Gastroesophageal sphincter (tissue), 4 donors: ENCODE results near the gene MND1. TPM values are rescaled to one million over a fixed set of nuclear protein-coding genes. Genes with fewer than 3 reads are reported as not detected.

Experiments used
- ATAC-seq: fragments of 150-250 bp; one replicate; pipeline ENCODE4 v1.9.1; 2016; ENCODE audit warnings: mild to moderate bottlenecking, moderate library complexity
- H3K27ac ChIP-seq, 4 donors: fragments of 200-600 bp; sonication (generic) in 3 of 4; 1 replicate in 3 of 4; 2 replicates in 1 of 4; pipeline ENCODE4 v1.5.1; 2016 to 2019
- H3K27me3 ChIP-seq: fragments of 200-600 bp; sonication (generic); one replicate; pipeline ENCODE4 v1.5.1; 2019
- H3K36me3 ChIP-seq, 2 donors: fragments of 200-600 bp; sonication (generic); one replicate each; pipeline ENCODE4 v1.5.1; 2019; ENCODE audit warnings: control low read depth in 1 of 2
- H3K4me1 ChIP-seq, 3 donors: fragments of 200-600 bp; sonication (generic); 1 replicate in 2 of 3; 2 replicates in 1 of 3; pipeline ENCODE4 v1.5.1; 2016 to 2019; ENCODE audit warnings: control low read depth in 2 of 3
- H3K4me3 ChIP-seq, 2 donors: fragments of 200-600 bp; sonication (generic); one replicate each; pipeline ENCODE4 v1.5.1; 2019; ENCODE audit warnings: mild to moderate bottlenecking in 1 of 2, moderate library complexity in 1 of 2
- H3K9me3 ChIP-seq, 3 donors: fragments of 200-600 bp; sonication (generic); one replicate each; pipeline ENCODE4 v1.5.1; 2017 to 2019; ENCODE audit warnings: control low read depth in 2 of 3
- EP300 ChIP-seq: sonication (generic); formaldehyde crosslinking; IDR thresholded peaks from one replicate; pipeline ENCODE4 v1.6.1; 2017; ENCODE audit warnings: antibody characterized with exemption, mild to moderate bottlenecking
- POLR2A ChIP-seq, 2 donors: fragments of 450-650 bp; IDR thresholded peaks; one replicate each; pipeline ENCODE4 v1.6.1; 2017; ENCODE audit warnings: antibody characterized with exemption in 2 of 2, mild to moderate bottlenecking in 2 of 2, moderate library complexity in 1 of 2
- POLR2AphosphoS5 ChIP-seq: sonication (generic); formaldehyde crosslinking; IDR thresholded peaks from one replicate; pipeline ENCODE4 v1.6.1; 2017; ENCODE audit warnings: antibody characterized with exemption
- WGBS, 2 donors: methylation state at CpG; one replicate each; pipeline ENCODE4 v1.1.5; 2018; ENCODE audit warnings: low coverage in 1 of 2; 5-methylcytosine and 5-hydroxymethylcytosine counted together
- total RNA-seq, 4 donors: library from RNA; depleted of rRNA; stranded (reverse); fragments of >200 nt; gene quantifications; one replicate each; pipeline ENCODE4 v1.1.0, GENCODE V29; 2016
- TF ChIP-seq, protein P1 (sequence below), 4 experiments: fragments of 200-600 bp in 2 of 4; fragments of 450-650 bp in 2 of 4; sonication (generic) in 1 of 4; IDR thresholded peaks; one replicate each; pipeline ENCODE4 v1.5.1; 2017 to 2019; ENCODE audit warnings: antibody characterized with exemption in 4 of 4, mild to moderate bottlenecking in 2 of 4, moderate library complexity in 2 of 4

Gene MND1
- total RNA-seq, 4 donors from 2014 or later, result 0.78 to 4.8 (median 1.2) TPM; not detected in 1

DNA sequence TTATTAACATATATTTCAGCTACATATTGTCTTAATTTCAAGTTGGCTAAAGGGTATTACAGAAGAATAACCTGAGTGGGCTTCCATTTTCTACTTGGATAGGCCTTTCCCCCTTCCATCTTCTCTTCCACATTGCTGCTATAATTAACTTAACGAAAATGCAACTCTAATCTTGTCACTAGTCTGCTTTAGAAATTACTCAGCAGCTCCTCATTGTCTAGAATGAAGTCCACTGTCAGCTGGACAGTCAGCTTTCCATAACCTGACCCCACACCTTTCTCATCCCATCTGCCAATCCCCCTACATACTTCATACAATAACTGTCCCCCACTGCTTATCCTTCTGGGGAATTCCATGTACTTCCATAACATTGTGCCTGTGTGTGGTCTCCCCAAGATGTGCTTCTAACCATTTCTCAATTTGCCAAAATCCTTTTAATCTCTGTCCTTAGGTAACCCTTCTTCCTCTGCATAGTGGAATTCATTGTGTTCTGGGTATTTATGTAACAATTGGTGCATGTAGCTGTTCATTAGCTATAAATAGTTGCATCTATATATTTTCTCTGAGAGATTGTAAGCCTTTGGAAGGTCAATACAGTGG is 4.8 kb downstream of the MND1 start:
- Histone ChIP-seq H3K36me3 (no peaks in the 10 kb centered on the region), H3K4me1 (peaks cover 0 to 21% (median 0%) of the 10 kb centered on the region in 3 donors), H3K27me3 (no peaks in the 10 kb centered on the region), H3K4me3 (no peak overlapping the region), H3K9me3 (no peaks in the 10 kb centered on the region), H3K27ac (no peak overlapping the region)
- 85 to 100% methylated on average over 1 of the region's 1 CpG for WGBS, 2 donors
- TF ChIP-seq EP300, result no peak
- no peak for TF ChIP-seq POLR2A (IDR thresholded peaks at IDR 0.05)
- TF ChIP-seq POLR2AphosphoS5, result no peak
- TF ChIP-seq, protein P1, sequence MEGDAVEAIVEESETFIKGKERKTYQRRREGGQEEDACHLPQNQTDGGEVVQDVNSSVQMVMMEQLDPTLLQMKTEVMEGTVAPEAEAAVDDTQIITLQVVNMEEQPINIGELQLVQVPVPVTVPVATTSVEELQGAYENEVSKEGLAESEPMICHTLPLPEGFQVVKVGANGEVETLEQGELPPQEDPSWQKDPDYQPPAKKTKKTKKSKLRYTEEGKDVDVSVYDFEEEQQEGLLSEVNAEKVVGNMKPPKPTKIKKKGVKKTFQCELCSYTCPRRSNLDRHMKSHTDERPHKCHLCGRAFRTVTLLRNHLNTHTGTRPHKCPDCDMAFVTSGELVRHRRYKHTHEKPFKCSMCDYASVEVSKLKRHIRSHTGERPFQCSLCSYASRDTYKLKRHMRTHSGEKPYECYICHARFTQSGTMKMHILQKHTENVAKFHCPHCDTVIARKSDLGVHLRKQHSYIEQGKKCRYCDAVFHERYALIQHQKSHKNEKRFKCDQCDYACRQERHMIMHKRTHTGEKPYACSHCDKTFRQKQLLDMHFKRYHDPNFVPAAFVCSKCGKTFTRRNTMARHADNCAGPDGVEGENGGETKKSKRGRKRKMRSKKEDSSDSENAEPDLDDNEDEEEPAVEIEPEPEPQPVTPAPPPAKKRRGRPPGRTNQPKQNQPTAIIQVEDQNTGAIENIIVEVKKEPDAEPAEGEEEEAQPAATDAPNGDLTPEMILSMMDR (IDR thresholded peaks at IDR 0.05), result no peak
- ATAC-seq, result no peak

DNA sequence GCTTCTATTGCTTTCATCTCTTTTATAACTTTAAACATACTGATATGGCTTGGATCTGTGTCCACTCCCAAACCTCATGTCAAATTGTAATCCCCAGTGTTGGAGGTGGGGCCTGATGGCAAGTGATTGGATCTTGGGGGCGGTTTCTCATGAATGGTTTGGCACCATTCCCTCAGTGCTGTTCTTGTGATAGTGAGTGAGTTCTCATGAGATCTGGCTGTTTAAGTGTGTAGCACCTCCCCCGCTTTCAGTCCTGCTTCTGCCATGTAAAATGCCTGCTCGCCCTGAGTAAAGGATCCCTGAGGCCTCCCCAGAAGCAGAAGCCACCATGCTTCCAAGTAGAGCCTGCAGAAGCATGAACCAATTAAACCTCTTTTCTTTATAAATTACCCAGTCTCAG is 17.7 kb downstream of the MND1 start:
- WGBS, 2 donors, result 90% methylated on average over 2 of the region's 3 CpGs; no CpG with 5 or more reads in 1 of the 2 donors
- Histone ChIP-seq H3K4me3 (no peak overlapping the region), H3K27ac (no peak overlapping the region), H3K9me3 (no peaks in the 10 kb centered on the region), H3K4me1 (no peaks in the 10 kb centered on the region), H3K36me3 (no peaks in the 10 kb centered on the region), H3K27me3 (no peaks in the 10 kb centered on the region)
- TF ChIP-seq EP300 (no peak), POLR2A (IDR thresholded peaks at IDR 0.05) (no peak), POLR2AphosphoS5 (no peak)
- TF ChIP-seq, protein P1 (IDR thresholded peaks at IDR 0.05), result no peak
- ATAC-seq, result no peak

DNA sequence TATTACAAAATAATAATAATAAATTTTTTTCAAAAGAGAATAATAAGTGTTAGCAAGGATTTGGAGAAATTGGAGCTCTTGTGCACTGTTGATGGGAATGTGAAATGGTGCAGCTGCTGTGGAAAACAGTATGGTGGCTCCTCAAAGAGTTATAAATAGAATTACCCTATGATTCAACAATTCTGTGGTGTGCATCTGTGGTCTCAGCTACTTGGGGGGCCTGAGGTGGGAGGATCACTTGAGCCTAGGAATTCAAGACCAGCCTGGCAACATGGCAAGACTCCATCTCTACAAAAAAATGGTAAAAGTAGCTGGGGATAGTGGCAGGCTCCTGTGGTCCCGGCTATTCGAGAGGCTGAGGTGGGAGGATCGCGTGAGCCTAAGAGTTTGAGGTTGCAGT is 19.6 kb downstream of the MND1 start:
- ATAC-seq, result no peak
- no peak overlapping the region for H3K27ac ChIP-seq
- H3K4me3 ChIP-seq, result no peak overlapping the region
- H3K27me3 ChIP-seq, result no peaks in the 10 kb centered on the region
- 95% methylated on average over 4 of the region's 4 CpGs; no CpG with 5 or more reads in 1 of the 2 donors for WGBS, 2 donors
- no peaks in the 10 kb centered on the region for H3K36me3 ChIP-seq
- TF ChIP-seq, protein P1 (IDR thresholded peaks at IDR 0.05), result no peak
- TF ChIP-seq POLR2A (IDR thresholded peaks at IDR 0.05), result no peak
- no peak for TF ChIP-seq EP300
- no peak for TF ChIP-seq POLR2AphosphoS5
- H3K9me3 ChIP-seq, result no peaks in the 10 kb centered on the region
- H3K4me1 ChIP-seq, result no peaks in the 10 kb centered on the region

DNA sequence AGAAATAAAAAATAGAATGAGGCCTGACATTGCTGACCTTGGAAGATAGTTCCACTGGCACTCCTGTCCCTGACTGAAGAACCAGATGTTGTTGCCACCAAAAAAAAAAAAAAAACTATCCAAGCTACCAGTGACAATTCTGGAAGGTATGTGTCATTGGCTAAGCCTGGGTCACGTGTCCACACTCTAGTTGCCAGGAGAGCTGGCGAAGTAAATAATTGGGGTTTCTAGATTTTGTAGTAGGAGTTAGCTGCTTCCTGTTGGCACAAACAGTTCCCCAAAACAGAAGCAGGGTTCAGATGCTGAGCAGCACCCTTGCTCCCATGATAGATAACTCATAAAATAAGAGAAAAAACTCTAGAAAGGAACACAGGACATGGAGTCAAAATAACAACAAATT is 20.5 kb downstream of the MND1 start:
- 91 to 96% methylated on average over 2 of the region's 2 CpGs for WGBS, 2 donors
- H3K27ac ChIP-seq, result no peak overlapping the region
- H3K36me3 ChIP-seq, result no peaks in the 10 kb centered on the region
- TF ChIP-seq POLR2AphosphoS5, result no peak
- no peak for TF ChIP-seq POLR2A (IDR thresholded peaks at IDR 0.05)
- TF ChIP-seq, protein P1 (IDR thresholded peaks at IDR 0.05), result no peak
- TF ChIP-seq EP300, result no peak
- no peaks in the 10 kb centered on the region for H3K9me3 ChIP-seq
- H3K4me1 ChIP-seq, result no peaks in the 10 kb centered on the region
- no peak for ATAC-seq
- no peaks in the 10 kb centered on the region for H3K27me3 ChIP-seq
- H3K4me3 ChIP-seq, result no peak overlapping the region

DNA sequence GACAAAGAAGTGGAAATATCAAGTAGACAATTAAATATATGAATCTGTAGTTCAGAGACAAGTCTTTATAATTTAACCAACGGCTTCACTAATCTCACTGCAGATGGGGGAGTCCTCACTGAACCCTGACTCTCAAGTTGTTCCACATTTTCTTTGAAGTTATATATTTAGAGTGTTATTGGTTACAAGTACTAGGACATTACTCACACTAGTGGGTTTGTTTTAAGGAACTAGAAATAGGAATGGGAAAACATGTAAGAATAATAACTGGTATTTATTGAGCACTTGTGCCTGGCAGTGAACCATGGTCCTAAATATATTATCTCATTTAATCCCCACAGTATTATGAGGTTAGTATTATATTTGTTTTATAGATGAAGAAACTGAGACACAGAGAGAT is 22.0 kb downstream of the MND1 start:
- Histone ChIP-seq H3K4me1 (no peaks in the 10 kb centered on the region), H3K36me3 (no peaks in the 10 kb centered on the region), H3K9me3 (no peaks in the 10 kb centered on the region), H3K27me3 (no peaks in the 10 kb centered on the region), H3K4me3 (no peak overlapping the region), H3K27ac (no peak overlapping the region)
- no peak for TF ChIP-seq POLR2AphosphoS5
- TF ChIP-seq POLR2A (IDR thresholded peaks at IDR 0.05), result no peak
- no peak for TF ChIP-seq EP300
- TF ChIP-seq, protein P1 (IDR thresholded peaks at IDR 0.05), result no peak
- no peak for ATAC-seq
- 77 to 91% methylated on average over 1 of the region's 1 CpG for WGBS, 2 donors
